ENCODE results near the gene DYNC1H1.

Gene DYNC1H1

DNA sequence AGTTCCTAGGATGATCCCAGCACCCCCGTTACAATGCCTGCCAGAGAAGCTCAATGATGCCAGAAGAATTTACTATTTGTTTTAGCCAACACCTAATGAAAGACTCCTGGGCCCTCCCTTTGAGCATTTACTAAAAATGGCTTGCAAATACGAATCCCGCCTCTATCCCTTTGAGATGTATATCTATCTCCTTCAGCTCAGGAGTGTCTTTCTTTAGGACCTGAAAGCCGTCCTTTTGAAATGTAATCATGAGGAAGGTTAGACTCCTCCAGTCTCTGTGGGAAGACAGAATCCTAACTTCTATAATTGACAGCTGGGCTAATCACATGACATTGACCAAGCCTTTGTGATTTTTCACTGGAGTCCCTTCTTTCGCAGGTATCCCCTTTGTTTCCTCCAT is 19.2 kb upstream of the DYNC1H1 start:
- DNase-seq: no peak

DNA sequence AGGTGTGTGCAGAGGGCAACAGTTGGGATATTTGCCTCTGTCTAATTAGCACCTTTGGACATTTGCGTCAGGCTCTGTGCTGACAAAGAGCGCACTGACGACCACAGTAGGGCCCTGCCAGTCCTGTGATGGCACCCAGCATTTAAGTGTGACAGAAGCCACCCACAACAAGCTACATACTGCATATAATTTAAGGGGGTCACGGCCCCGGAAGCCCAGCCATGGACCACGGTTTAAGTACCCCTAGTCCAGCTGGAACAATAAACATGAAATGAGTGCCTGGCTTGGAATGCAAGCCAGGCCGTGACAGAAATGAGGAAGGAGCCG is 16.8 kb upstream of the DYNC1H1 start:
- DNase-seq: no peak

- DNase-seq: peak; percentile 99
Observed at GRCh38 chr14:101947904-101948665, 16.3 kb upstream of the DYNC1H1 start.

DNA sequence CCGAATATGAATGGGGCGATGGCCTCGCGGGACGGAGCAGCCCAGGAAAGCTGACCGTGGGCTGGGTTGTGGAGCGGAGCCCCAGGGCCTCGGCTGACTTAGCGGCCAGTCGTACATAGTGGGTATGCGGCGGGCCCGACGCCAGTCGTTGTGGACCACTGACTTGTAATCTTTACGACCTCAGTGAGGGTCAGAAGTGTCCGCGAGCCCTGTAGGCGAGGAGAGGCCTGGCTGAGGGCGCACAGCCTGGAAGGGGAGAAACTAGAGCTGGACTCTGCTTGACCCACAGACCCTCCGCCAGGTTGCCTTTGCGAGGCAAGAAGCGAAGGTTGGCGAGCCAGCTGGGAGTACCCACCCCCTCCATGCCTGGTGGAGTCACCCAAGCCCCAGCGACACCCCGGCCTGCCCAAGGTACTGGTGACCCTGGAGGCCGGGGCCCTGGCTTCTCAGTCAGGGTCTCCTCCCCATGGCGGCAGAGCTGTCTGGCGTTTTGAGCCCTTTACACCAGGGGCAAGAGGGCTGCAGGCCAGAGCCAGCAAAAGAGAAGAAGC is 15.6 kb upstream of the DYNC1H1 start:
- DNase-seq: no peak

DNA sequence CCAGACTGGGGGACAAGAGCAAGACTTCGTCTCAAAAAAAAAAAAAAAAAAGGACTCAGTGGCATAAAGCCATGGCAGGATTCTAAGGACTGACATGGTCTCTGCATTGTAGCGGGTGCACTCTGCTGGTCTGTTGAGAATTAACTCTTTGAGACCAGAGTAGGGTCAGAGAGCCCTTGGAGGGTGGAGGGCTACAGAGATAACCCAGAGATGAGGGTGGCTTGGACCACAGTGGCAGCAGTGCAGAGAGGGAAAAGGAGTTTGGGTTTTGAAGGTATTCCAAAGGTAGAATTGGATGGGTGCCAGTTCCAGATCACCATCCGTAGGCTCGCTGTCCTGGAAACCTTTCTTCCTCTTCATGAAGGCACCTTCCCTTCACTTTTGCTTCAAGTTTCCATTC is 14.3 kb upstream of the DYNC1H1 start:
- DNase-seq: no peak

DNA sequence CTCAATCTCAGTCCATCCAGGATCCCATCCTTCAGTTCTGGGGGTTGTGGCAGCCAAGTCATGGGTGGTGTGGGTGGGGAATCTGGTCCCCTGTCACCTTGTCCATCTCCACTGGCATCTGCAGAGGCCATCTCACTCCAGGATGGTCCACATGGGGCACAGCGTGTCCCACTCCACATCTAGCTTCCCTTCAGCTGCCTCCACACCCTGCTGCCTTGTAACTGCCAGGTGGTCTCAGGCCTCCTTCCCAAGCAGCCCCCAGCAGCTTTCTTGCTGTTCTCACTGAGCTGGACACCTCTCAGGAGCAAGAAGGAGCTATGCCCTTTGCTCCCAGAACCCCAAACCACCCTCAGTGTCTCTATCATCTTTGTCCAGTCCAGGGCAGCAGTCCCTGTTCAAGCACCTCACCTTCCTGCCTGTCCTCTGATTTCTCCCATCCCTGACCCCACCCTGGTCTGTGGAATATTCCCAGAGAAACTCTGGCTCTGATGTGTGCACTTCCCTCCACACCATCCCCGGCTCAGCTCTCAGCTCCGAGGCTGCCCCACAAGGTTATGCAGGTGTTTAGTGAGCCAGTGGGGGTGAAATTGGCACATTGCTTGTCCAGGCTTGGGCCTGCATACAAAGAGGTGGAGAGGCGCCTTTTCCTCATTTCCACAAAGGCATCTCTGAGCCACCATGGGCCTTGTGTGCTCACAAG is 13.7 kb upstream of the DYNC1H1 start:
- no peak for DNase-seq

GRCh38 chr14:101953151-101953550 is 11.2 kb upstream of the DYNC1H1 start:
- DNase-seq: no peak

DNA sequence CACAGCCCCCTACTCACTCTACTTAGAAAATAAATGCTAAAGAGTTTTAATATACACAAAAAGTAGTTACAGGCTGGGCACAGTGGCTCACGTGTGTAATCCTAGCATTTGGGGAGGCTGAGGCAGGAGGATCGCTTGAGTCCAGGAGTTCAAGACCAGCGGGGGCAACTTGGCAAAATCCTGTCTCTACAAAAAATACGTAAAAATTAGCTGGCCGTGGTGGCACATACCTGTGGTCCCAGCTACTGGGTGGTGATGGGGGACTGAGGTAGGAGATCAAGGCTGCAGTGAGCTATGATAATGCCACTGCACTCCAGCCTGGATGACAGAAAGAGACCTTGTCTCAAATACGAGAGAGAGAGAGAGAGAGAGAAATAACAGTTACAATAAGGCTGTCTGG is 9.9 kb upstream of the DYNC1H1 start:
- no peak for DNase-seq

GRCh38 chr14:101955695-101956161 is 8.6 kb upstream of the DYNC1H1 start:
- no peak for DNase-seq

DNA sequence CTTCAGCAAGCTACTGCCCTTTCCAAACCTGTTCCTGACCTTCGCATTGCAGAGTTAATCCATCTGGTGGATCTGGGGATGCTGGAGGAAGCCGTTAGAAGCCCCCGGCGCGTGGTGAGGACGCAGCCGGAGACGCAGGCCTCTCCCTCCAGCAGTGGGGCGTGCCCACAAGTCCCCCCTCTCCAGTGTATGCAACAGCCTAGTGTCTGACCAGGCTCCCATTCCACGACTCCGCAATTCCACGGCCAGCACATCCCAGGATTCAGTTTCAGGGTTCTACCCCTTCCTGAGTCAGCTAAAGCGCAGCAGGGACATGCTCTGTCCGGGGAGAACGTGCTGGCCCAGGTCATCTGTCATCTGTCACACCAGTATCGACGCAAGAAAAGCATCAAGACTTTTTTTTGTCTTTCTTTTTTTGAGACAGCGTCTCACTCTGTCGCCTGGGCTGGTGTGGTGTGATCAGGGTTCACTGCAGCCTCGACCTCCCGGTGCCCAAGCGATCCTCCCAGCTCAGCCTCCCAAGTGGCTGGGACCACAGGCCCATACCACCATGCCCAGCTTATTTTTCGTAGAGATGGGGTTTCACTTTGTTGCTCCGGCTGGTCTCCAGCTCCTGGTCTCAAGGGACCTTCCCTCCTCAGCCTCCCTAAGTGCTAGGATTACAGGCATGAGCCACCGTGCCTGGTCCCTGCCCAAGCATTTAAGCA is 8.0 kb upstream of the DYNC1H1 start:
- DNase-seq: no peak

- no peak for DNase-seq
Observed at GRCh38 chr14:101957406-101958234, 6.8 kb upstream of the DYNC1H1 start.

DNA sequence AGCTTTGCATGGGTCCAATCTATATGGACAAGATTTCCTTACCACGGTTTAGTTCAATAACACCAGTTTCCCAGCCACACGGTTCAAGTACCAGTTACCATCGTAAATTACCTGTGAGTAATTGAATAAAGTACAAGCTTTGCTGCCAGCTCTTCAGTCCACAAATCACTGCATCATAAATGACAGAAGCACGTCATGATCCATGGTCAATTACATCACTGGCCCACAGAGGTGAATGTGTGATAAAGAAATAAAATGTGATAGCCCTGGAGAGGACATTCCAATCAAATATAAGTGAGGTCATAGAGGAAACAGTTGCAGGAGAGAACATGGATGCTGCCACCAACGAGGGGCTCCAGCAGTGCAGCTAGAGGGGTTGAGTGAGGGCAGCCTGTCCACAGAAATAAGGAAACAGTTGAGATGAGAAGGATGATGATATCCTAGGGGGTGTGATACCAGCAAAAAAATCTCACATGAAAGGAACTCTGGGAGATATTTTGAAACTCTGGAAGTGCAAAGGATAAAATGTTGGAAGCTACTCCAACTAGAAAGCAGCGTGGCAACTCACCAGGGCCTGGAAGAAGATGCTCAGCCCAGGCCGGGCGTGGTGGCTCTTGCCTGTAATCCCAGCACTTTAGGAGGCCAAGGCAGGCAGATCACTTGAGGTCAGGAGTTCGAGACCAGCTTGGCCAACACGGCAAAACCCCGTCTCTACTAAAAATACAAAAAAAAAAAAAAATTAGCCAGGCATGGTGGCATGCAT is 5.8 kb upstream of the DYNC1H1 start:
- DNase-seq: no peak

GRCh38 chr14:101959277-101959676 is 5.1 kb upstream of the DYNC1H1 start:
- DNase-seq: no peak

DNA sequence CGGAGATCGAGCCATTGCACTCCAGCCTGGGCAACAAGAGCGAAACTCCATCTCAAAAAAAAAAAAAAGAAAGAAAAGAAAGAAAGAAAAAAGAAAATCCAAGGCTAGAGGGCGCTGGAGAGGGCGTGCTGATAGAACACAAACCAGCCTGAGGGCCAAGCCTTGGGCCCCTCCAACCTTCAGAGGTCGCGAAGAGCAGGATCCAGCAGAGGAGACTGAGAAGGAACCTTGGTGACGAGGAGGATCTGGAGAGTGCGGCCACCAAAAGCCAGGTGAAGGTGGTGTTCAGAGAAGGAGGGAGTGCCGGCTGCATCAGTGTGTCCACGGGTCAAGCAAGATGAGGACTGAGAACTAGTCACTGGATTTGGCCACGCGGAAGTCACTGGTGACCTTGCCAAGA is 4.1 kb upstream of the DYNC1H1 start:
- no peak for DNase-seq

DNA sequence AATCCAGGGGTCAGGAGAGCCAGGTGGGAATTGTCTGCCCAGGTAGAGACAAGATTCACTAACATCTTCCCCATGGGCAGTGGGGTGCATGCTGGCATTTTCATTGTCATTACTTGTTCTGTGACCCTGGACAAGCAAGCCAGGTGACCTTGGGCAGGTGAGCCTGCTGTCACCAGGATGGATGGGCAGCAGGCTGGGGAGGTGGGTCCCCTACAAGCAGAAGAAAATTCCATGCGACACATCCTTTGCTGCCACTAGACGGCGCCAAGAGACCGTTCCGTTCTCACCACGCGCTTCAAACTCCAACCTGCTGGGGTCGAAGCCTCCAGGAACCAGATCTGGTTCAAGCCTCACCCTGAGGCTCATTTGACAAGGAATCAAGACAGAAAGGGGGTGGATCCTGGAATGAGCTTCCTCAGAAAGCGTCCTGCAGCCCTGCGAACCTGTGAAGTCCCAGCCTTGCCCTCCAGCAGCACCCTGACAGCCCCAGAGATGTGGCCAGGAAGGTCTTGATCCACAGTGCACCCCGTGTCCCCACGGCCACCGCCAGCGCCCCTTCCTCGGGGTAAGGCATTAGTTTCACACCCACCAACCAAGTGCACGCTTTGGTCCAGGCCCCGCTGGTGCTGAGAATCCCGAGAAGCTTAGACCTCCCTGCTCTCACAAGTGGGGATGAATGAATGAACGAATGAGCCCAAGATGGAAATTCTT is 3.2 kb upstream of the DYNC1H1 start:
- DNase-seq: peak; percentile 69

- DNase-seq: no peak
Observed at GRCh38 chr14:101961746-101962502, 2.4 kb upstream of the DYNC1H1 start.

DNA sequence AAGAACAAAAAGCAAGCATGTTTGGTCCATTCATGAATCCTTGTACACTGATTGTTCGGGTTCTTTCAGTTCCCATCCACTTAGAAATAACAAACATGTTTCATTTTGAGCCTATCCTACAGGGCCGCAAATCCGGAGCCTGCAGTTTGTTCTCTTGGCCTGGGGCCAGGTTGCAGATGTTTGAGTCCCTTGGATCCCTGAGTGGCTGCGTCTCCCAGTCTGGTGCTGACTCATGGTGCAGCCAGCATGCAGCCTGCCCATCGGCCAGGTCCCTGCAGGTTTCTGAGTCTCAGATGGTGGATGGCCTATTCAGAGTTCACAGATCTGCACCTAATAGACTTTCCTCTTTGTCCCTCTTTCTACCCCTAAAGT is 1.9 kb upstream of the DYNC1H1 start:
- DNase-seq: peak; percentile 92

DNA sequence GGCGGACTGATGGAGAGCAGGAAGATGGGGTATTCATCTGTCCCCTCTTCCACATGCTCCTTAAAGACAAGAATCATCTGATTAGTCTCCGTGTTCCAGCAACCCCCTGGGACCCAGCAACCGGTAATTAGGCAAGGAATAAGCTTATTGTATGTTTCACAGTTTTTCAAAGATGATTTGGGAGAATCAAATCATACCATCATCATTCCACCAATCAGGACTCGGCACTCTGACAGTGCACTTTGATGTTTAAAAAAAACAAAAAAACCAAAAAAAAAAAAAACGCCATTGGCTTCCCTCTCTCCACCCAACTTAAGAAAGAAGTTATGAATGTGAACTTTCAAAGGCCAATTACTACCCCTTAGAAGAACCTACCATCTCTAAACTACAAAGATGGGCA is 1.3 kb upstream of the DYNC1H1 start:
- no peak for DNase-seq

DNA sequence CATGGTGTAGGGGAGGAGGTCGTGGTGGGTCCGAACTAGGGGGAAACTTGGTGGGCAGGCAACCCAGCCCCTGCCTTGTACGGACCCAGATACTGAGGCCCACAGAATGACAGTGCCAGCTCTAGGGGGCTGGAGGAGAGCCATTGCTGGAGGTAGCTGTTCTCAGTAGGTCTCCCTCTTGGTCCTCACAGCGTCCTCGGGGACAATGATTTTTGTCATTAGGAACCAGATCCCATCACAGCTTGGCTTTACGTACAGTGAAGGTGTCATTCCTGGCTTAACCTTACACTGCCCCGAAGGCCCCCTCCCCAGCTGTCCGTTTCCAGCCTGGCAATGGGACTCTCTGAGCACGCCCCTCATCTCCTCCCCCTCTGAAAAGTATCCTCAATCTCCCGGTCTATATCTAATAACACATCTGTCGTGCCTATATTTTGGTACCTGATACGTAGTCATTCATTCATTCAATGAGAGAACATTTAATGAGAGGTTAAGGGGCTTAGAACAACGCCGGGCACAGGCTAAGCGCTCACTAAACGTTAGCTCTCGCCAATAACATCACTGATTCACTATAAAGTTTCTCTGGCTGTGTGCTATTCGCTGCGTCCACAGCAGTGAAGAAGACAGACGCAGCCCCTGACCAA is 597 bp upstream of the DYNC1H1 start:
- DNase-seq: no peak

DNA sequence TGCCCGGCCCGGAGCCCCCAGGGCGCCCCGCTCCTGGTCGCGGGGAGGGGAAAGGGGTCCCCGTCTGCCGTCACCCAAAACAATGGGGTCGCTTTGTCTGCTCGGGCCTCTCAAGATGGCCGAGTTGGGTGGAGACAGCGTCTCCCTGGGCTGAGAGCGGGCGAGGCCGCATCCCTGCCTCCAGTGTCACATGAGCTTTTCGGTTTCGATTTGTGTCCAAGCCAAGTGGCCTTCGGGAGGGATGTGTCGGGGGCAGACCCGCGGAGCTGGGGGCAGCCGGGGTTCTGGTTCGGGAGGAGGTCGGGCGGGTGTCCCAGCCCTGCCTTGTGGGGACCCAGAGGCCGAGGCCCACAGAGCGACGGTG is 790 bp downstream of the DYNC1H1 start:
- peak; percentile 49 for DNase-seq
